ENCODE results near the gene IL1RN. TPM values are rescaled to one million over a fixed set of nuclear protein-coding genes. Genes with fewer than 3 reads are reported as not detected.

Gene IL1RN
- total and polyA plus RNA-seq, 2 of the 13 experiments (the other 11 are each of a cell fraction or from before 2014, with no cell fraction given): 21.2 to 101 TPM

DNA sequence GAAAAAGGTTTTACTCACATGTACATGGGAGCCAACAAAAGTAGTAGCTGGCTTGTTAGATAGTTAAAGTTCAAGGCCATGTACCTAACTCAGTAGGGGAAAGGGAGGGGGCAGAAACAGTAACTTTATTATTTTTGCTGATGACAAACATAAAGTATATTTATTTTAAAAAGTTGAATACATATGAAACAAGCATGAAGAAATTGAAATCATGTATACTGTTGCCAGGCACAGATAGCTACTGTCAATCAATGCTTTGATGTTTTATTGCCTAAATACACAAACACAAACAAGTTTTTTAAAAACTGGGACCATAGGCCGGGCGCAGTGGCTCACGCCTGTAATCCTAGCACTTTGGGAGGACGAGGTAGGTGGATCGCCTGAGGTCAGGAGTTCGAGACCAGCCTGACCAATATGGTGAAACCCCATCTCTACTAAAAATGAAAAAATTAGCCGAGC lies 38.8 kb downstream of the IL1RN start (continued):
- TF ChIP-seq, protein P1, sequence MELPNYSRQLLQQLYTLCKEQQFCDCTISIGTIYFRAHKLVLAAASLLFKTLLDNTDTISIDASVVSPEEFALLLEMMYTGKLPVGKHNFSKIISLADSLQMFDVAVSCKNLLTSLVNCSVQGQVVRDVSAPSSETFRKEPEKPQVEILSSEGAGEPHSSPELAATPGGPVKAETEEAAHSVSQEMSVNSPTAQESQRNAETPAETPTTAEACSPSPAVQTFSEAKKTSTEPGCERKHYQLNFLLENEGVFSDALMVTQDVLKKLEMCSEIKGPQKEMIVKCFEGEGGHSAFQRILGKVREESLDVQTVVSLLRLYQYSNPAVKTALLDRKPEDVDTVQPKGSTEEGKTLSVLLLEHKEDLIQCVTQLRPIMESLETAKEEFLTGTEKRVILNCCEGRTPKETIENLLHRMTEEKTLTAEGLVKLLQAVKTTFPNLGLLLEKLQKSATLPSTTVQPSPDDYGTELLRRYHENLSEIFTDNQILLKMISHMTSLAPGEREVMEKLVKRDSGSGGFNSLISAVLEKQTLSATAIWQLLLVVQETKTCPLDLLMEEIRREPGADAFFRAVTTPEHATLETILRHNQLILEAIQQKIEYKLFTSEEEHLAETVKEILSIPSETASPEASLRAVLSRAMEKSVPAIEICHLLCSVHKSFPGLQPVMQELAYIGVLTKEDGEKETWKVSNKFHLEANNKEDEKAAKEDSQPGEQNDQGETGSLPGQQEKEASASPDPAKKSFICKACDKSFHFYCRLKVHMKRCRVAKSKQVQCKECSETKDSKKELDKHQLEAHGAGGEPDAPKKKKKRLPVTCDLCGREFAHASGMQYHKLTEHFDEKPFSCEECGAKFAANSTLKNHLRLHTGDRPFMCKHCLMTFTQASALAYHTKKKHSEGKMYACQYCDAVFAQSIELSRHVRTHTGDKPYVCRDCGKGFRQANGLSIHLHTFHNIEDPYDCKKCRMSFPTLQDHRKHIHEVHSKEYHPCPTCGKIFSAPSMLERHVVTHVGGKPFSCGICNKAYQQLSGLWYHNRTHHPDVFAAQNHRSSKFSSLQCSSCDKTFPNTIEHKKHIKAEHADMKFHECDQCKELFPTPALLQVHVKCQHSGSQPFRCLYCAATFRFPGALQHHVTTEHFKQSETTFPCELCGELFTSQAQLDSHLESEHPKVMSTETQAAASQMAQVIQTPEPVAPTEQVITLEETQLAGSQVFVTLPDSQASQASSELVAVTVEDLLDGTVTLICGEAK (IDR thresholded peaks at IDR 0.05): peak; percentile 81
- TF ChIP-seq, protein P1 (CRISPR knock-in tag; IDR thresholded peaks at IDR 0.05): peak; percentile 91
- TF ChIP-seq ZNF232 (CRISPR knock-in tag; IDR thresholded peaks at IDR 0.05; ENCODE audit: borderline replicate concordance) (no peak), MZF1 (CRISPR knock-in tag; IDR thresholded peaks at IDR 0.05; ENCODE audit: borderline replicate concordance) (no peak), NR2F1 (CRISPR knock-in tag; IDR thresholded peaks at IDR 0.05) (no peak; a peak in 1 of 4 replicates), ZNF382 (CRISPR knock-in tag; IDR thresholded peaks at IDR 0.05; ENCODE audit: borderline replicate concordance) (no peak), MLLT10 (CRISPR knock-in tag; IDR thresholded peaks at IDR 0.05) (no peak), SOX13 (IDR thresholded peaks at IDR 0.05) (no peak), SOX13 (CRISPR knock-in tag; conservative IDR thresholded peaks at IDR 0.05 in 1 of 2, IDR thresholded peaks at IDR 0.05 in 1 of 2) (peak in 1 of 2 experiments; percentile 73; a peak in 1 of 4 replicates)
- TF ChIP-seq, protein P2, sequence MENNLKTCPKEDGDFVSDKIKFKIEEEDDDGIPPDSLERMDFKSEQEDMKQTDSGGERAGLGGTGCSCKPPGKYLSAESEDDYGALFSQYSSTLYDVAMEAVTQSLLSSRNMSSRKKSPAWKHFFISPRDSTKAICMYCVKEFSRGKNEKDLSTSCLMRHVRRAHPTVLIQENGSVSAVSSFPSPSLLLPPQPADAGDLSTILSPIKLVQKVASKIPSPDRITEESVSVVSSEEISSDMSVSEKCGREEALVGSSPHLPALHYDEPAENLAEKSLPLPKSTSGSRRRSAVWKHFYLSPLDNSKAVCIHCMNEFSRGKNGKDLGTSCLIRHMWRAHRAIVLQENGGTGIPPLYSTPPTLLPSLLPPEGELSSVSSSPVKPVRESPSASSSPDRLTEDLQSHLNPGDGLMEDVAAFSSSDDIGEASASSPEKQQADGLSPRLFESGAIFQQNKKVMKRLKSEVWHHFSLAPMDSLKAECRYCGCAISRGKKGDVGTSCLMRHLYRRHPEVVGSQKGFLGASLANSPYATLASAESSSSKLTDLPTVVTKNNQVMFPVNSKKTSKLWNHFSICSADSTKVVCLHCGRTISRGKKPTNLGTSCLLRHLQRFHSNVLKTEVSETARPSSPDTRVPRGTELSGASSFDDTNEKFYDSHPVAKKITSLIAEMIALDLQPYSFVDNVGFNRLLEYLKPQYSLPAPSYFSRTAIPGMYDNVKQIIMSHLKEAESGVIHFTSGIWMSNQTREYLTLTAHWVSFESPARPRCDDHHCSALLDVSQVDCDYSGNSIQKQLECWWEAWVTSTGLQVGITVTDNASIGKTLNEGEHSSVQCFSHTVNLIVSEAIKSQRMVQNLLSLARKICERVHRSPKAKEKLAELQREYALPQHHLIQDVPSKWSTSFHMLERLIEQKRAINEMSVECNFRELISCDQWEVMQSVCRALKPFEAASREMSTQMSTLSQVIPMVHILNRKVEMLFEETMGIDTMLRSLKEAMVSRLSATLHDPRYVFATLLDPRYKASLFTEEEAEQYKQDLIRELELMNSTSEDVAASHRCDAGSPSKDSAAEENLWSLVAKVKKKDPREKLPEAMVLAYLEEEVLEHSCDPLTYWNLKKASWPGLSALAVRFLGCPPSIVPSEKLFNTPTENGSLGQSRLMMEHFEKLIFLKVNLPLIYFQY (CRISPR knock-in tag; IDR thresholded peaks at IDR 0.05; ENCODE audit: borderline replicate concordance): 0 out of 2 replicates have a peak, but pooled peaks have one; percentile 25
- TF ChIP-seq, protein P3, sequence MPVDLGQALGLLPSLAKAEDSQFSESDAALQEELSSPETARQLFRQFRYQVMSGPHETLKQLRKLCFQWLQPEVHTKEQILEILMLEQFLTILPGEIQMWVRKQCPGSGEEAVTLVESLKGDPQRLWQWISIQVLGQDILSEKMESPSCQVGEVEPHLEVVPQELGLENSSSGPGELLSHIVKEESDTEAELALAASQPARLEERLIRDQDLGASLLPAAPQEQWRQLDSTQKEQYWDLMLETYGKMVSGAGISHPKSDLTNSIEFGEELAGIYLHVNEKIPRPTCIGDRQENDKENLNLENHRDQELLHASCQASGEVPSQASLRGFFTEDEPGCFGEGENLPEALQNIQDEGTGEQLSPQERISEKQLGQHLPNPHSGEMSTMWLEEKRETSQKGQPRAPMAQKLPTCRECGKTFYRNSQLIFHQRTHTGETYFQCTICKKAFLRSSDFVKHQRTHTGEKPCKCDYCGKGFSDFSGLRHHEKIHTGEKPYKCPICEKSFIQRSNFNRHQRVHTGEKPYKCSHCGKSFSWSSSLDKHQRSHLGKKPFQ (CRISPR knock-in tag; IDR thresholded peaks at IDR 0.05; ENCODE audit: insufficient replicate concordance): no peak
- TF ChIP-seq, protein P4, sequence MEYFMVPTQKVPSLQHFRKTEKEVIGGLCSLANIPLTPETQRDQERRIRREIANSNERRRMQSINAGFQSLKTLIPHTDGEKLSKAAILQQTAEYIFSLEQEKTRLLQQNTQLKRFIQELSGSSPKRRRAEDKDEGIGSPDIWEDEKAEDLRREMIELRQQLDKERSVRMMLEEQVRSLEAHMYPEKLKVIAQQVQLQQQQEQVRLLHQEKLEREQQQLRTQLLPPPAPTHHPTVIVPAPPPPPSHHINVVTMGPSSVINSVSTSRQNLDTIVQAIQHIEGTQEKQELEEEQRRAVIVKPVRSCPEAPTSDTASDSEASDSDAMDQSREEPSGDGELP (IDR thresholded peaks at IDR 0.05; ENCODE audit: borderline replicate concordance, low read depth): no peak
- TF ChIP-seq, protein P5, sequence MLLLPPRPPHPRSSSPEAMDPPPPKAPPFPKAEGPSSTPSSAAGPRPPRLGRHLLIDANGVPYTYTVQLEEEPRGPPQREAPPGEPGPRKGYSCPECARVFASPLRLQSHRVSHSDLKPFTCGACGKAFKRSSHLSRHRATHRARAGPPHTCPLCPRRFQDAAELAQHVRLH (CRISPR knock-in tag; IDR thresholded peaks at IDR 0.05; ENCODE audit: borderline replicate concordance, low read depth): peak; percentile 70; the same call in 1 of the 2 replicates
